Stimulated activated memory B cell treated with anti-CD40 and anti-IgM and Interleukin-4, amounts not matched to agents 10 μg/mL and 1 μg/mL and 100 μg/mL, for 72 hours (primary cell): ENCODE data around the gene PBX2.
A peak's percentile ranks its signal among the peaks of the same experiment; 100 is the strongest.
"Not testable (repeated sequence)": the region's sequence is repeated elsewhere in the genome, so short reads cannot be mapped to it uniquely, and the experiment has no call there.

ENCODE experiments used
- ATAC-seq: fragments of 150-1000 bp; cut with Tn5 transposase; 2 replicates; pipeline ENCODE4 v1.10.0; 2021
- H3K27ac Mint-ChIP-seq: one replicate; pipeline ENCODE4 v1.8.0; 2022; ENCODE audit warnings: mild to moderate bottlenecking, mixed read lengths
- H3K27me3 Mint-ChIP-seq: one replicate; pipeline ENCODE4 v1.8.0; 2022; ENCODE audit warnings: mixed read lengths
- H3K36me3 Mint-ChIP-seq: one replicate; pipeline ENCODE4 v1.8.0; 2022; ENCODE audit warnings: mixed read lengths
- H3K4me1 Mint-ChIP-seq: one replicate; pipeline ENCODE4 v1.8.0; 2022; ENCODE audit warnings: mixed read lengths
- H3K4me3 Mint-ChIP-seq: one replicate; pipeline ENCODE4 v1.8.0; 2022; ENCODE audit warnings: mild to moderate bottlenecking, moderate library complexity, mixed read lengths
- H3K9me3 Mint-ChIP-seq: one replicate; pipeline ENCODE4 v1.8.0; 2022; ENCODE audit warnings: mixed read lengths

PBX2 gene

GRCh38 chr6:32212076-32212760 lies 22.2 kb upstream of the PBX2 start:
- no peak overlapping the region for H3K4me3 Mint-ChIP-seq
- no peaks in the 10 kb centered on the region for H3K9me3 Mint-ChIP-seq
- H3K27me3 Mint-ChIP-seq = no peaks in the 10 kb centered on the region
- no peak for ATAC-seq
- no peaks in the 10 kb centered on the region for H3K36me3 Mint-ChIP-seq
- no peak overlapping the region for H3K27ac Mint-ChIP-seq
- H3K4me1 Mint-ChIP-seq = peaks cover 14% of the 10 kb centered on the region

GRCh38 chr6:32211432-32211831 lies 21.4 kb upstream of the PBX2 start:
- H3K4me3 Mint-ChIP-seq, H3K27me3 Mint-ChIP-seq, H3K36me3 Mint-ChIP-seq, H3K9me3 Mint-ChIP-seq, H3K27ac Mint-ChIP-seq, ATAC-seq: not testable (repeated sequence)
- H3K4me1 Mint-ChIP-seq = peaks cover 14% of the 10 kb centered on the region

GRCh38 chr6:32210191-32210601 lies 20.2 kb upstream of the PBX2 start:
- Mint-ChIP-seq H3K9me3 (no peaks in the 10 kb centered on the region), H3K4me3 (no peak overlapping the region), H3K27me3 (no peaks in the 10 kb centered on the region), H3K36me3 (no peaks in the 10 kb centered on the region), H3K27ac (no peak overlapping the region), H3K4me1 (peaks cover 14% of the 10 kb centered on the region)
- ATAC-seq = no peak

GRCh38 chr6:32208996-32209395 lies 19.0 kb upstream of the PBX2 start:
- H3K4me1 Mint-ChIP-seq = peaks cover 9% of the 10 kb centered on the region
- no peaks in the 10 kb centered on the region for H3K27me3 Mint-ChIP-seq
- no peaks in the 10 kb centered on the region for H3K36me3 Mint-ChIP-seq
- ATAC-seq = no peak
- no peak overlapping the region for H3K4me3 Mint-ChIP-seq
- H3K27ac Mint-ChIP-seq = no peak overlapping the region
- no peaks in the 10 kb centered on the region for H3K9me3 Mint-ChIP-seq

GRCh38 chr6:32204268-32204715 lies 14.3 kb upstream of the PBX2 start:
- Mint-ChIP-seq H3K9me3 (no peaks in the 10 kb centered on the region), H3K4me1 (peaks cover 7% of the 10 kb centered on the region), H3K36me3 (no peaks in the 10 kb centered on the region), H3K4me3 (no peak overlapping the region), H3K27me3 (no peaks in the 10 kb centered on the region), H3K27ac (no peak overlapping the region)
- ATAC-seq = no peak

- peaks cover 7% of the 10 kb centered on the region for H3K4me1 Mint-ChIP-seq
Observed at GRCh38 chr6:32203426-32204267, 13.6 kb upstream of the PBX2 start.

GRCh38 chr6:32202186-32202585 lies 12.2 kb upstream of the PBX2 start:
- Mint-ChIP-seq H3K4me1 (peaks cover 3% of the 10 kb centered on the region), H3K4me3 (no peak overlapping the region), H3K27me3 (no peaks in the 10 kb centered on the region), H3K36me3 (no peaks in the 10 kb centered on the region), H3K9me3 (no peaks in the 10 kb centered on the region), H3K27ac (no peak overlapping the region)
- ATAC-seq = no peak

More at GRCh38 chr6:32203426-32204267, 13.6 kb upstream of the PBX2 start:
- no peak overlapping the region for H3K4me3 Mint-ChIP-seq
- H3K9me3 Mint-ChIP-seq = no peaks in the 10 kb centered on the region
- no peaks in the 10 kb centered on the region for H3K36me3 Mint-ChIP-seq
- no peak for ATAC-seq
- H3K27me3 Mint-ChIP-seq = no peaks in the 10 kb centered on the region
- H3K27ac Mint-ChIP-seq = no peak overlapping the region

GRCh38 chr6:32200711-32201475 lies 10.9 kb upstream of the PBX2 start:
- H3K4me3 Mint-ChIP-seq = no peak overlapping the region
- peak overlapping the region; percentile 48 for H3K27ac Mint-ChIP-seq
- peaks cover 11% of the 10 kb centered on the region for H3K4me1 Mint-ChIP-seq
- H3K36me3 Mint-ChIP-seq = no peaks in the 10 kb centered on the region
- H3K9me3 Mint-ChIP-seq = no peaks in the 10 kb centered on the region
- no peak for ATAC-seq
- H3K27me3 Mint-ChIP-seq = no peaks in the 10 kb centered on the region

- Mint-ChIP-seq H3K27ac (peak overlapping the region; percentile 98), H3K4me1 (peaks cover 24% of the 10 kb centered on the region), H3K27me3 (no peaks in the 10 kb centered on the region), H3K4me3 (no peak overlapping the region), H3K36me3 (no peaks in the 10 kb centered on the region), H3K9me3 (no peaks in the 10 kb centered on the region)
- ATAC-seq = no peak
Observed at GRCh38 chr6:32198866-32199265, 8.9 kb upstream of the PBX2 start.

- Mint-ChIP-seq H3K36me3 (no peaks in the 10 kb centered on the region), H3K9me3 (no peaks in the 10 kb centered on the region), H3K4me1 (peaks cover 30% of the 10 kb centered on the region), H3K27me3 (no peaks in the 10 kb centered on the region), H3K27ac (peak overlapping the region; percentile 98), H3K4me3 (no peak overlapping the region)
- ATAC-seq = no peak
Observed at GRCh38 chr6:32198345-32198696, 8.3 kb upstream of the PBX2 start.

- Mint-ChIP-seq H3K27me3 (no peaks in the 10 kb centered on the region), H3K36me3 (peaks cover 1% of the 10 kb centered on the region), H3K4me3 (peak overlapping the region; percentile 98), H3K9me3 (no peaks in the 10 kb centered on the region), H3K27ac (peak overlapping the region; percentile 98), H3K4me1 (peaks cover 39% of the 10 kb centered on the region)
- ATAC-seq = no peak
Observed at GRCh38 chr6:32196682-32197616, 6.9 kb upstream of the PBX2 start.

- Mint-ChIP-seq H3K27me3 (no peaks in the 10 kb centered on the region), H3K4me1 (peaks cover 44% of the 10 kb centered on the region), H3K4me3 (peak overlapping the region; percentile 98), H3K36me3 (peaks cover 10% of the 10 kb centered on the region), H3K9me3 (no peaks in the 10 kb centered on the region), H3K27ac (peak overlapping the region; percentile 98)
- peak; percentile 95 for ATAC-seq
Observed at GRCh38 chr6:32195902-32196681, 6.1 kb upstream of the PBX2 start.

- no peaks in the 10 kb centered on the region for H3K9me3 Mint-ChIP-seq
- no peaks in the 10 kb centered on the region for H3K27me3 Mint-ChIP-seq
- H3K36me3 Mint-ChIP-seq = peaks cover 13% of the 10 kb centered on the region
- H3K4me3 Mint-ChIP-seq = peak overlapping the region; percentile 98
- no peak for ATAC-seq
- peak overlapping the region; percentile 98 for H3K27ac Mint-ChIP-seq
- peaks cover 48% of the 10 kb centered on the region for H3K4me1 Mint-ChIP-seq
Observed at GRCh38 chr6:32195652-32195901, 5.6 kb upstream of the PBX2 start.
